ENCODE results near the gene MAP3K9. TPM values are rescaled to one million over a fixed set of nuclear protein-coding genes. Genes with fewer than 3 reads are reported as not detected.

MAP3K9 gene
- total and polyA plus RNA-seq, 2 donors from 2014 or later = 1.0 to 8.3 TPM

- DNase-seq (no peak), FAIRE-seq (no peak)
- no peaks in the 10 kb centered on the region for H3K9me3 ChIP-seq (ENCODE audit: control insufficient read depth in 2 of 3, insufficient read depth in 1 of 3, low read length in 3 of 3)
- no peaks in the 10 kb centered on the region for H3K36me3 ChIP-seq (ENCODE audit: control insufficient read depth in 2 of 3, insufficient read depth in 3 of 3, low read length in 3 of 3)
- H3K4me1 ChIP-seq (ENCODE audit: control insufficient read depth in 2 of 3, insufficient read depth in 2 of 3, low read depth in 1 of 3, low read length in 3 of 3) = no peaks in the 10 kb centered on the region
- no peak overlapping the region for H3K9ac ChIP-seq (ENCODE audit: low read length in 3 of 3)
- no peak overlapping the region for H3K4me3 ChIP-seq (ENCODE audit: low read length in 3 of 3)
- H3K27me3 ChIP-seq (ENCODE audit: control insufficient read depth, insufficient read depth, low read length) = no peaks in the 10 kb centered on the region
- H3K27ac ChIP-seq (ENCODE audit: low read depth in 2 of 2, low read length in 2 of 2) = no peak overlapping the region
- TF ChIP-seq CTCF (IDR thresholded peaks at IDR 0.05; ENCODE audit: borderline replicate concordance, extremely low read depth, insufficient read depth) = no peak
- intact Hi-C loops (cut with DNase I) = loop anchor here (10.0 kb wide), 1 partner anchor 87 kb away; no protein-coding TSS in a partner anchor
Measured at GRCh38 chr14:70701610-70702009, 107.7 kb downstream of the MAP3K9 start.

GRCh38 chr14:70700955-70701585 lies 108.2 kb downstream of the MAP3K9 start:
- FAIRE-seq (no peak), DNase-seq (peak in 1 of 5 donors; percentile 48)
- Histone ChIP-seq H3K4me1 (ENCODE audit: control insufficient read depth in 2 of 3, insufficient read depth in 2 of 3, low read depth in 1 of 3, low read length in 3 of 3) (no peaks in the 10 kb centered on the region), H3K9ac (ENCODE audit: low read length in 3 of 3) (no peak overlapping the region), H3K4me3 (ENCODE audit: low read length in 3 of 3) (no peak overlapping the region), H3K27ac (ENCODE audit: low read depth in 2 of 2, low read length in 2 of 2) (no peak overlapping the region), H3K27me3 (ENCODE audit: control insufficient read depth, insufficient read depth, low read length) (no peaks in the 10 kb centered on the region), H3K36me3 (ENCODE audit: control insufficient read depth in 2 of 3, insufficient read depth in 3 of 3, low read length in 3 of 3) (no peaks in the 10 kb centered on the region), H3K9me3 (ENCODE audit: control insufficient read depth in 2 of 3, insufficient read depth in 1 of 3, low read length in 3 of 3) (no peaks in the 10 kb centered on the region)
- intact Hi-C loops (cut with DNase I) = loop anchor here (10.0 kb wide), 1 partner anchor 86 kb away; no protein-coding TSS in a partner anchor
- no peak for TF ChIP-seq CTCF (IDR thresholded peaks at IDR 0.05; ENCODE audit: borderline replicate concordance, extremely low read depth, insufficient read depth)

GRCh38 chr14:70699646-70700045 lies 109.7 kb downstream of the MAP3K9 start:
- Histone ChIP-seq H3K36me3 (ENCODE audit: control insufficient read depth in 2 of 3, insufficient read depth in 3 of 3, low read length in 3 of 3) (no peaks in the 10 kb centered on the region), H3K27ac (ENCODE audit: low read depth in 2 of 2, low read length in 2 of 2) (no peak overlapping the region), H3K4me1 (ENCODE audit: control insufficient read depth in 2 of 3, insufficient read depth in 2 of 3, low read depth in 1 of 3, low read length in 3 of 3) (no peaks in the 10 kb centered on the region), H3K9me3 (ENCODE audit: control insufficient read depth in 2 of 3, insufficient read depth in 1 of 3, low read length in 3 of 3) (no peaks in the 10 kb centered on the region), H3K9ac (ENCODE audit: low read length in 3 of 3) (no peak overlapping the region), H3K27me3 (ENCODE audit: control insufficient read depth, insufficient read depth, low read length) (no peaks in the 10 kb centered on the region), H3K4me3 (ENCODE audit: low read length in 3 of 3) (no peak overlapping the region)
- no peak for FAIRE-seq
- DNase-seq = no peak
- no peak for TF ChIP-seq CTCF (IDR thresholded peaks at IDR 0.05; ENCODE audit: borderline replicate concordance, extremely low read depth, insufficient read depth)
- intact Hi-C loops (cut with DNase I) = loop anchor here (10.0 kb wide), 1 partner anchor 85 kb away; no protein-coding TSS in a partner anchor

Data from kidney (tissue), 14 donors.